IPS DF 4.7 (cell line): ENCODE measurements around the gene KLHL28.

ENCODE experiments used
- DNase-seq: peaks from one replicate; pipeline ENCODE4 v3.0.0-alpha.2; 2013; ENCODE audit warnings: low spot score; ENCODE audit errors: extremely low read depth

Gene KLHL28

GRCh38 chr14:44961151-44961553 lies 595 bp downstream of the KLHL28 start:
- no peak for DNase-seq

- DNase-seq = no peak
These were observed 1.1 kb downstream of the KLHL28 start for GRCh38 chr14:44960646-44961045.

GRCh38 chr14:44960146-44960545 lies 1.6 kb downstream of the KLHL28 start:
- no peak for DNase-seq

GRCh38 chr14:44959538-44959937 lies 2.2 kb downstream of the KLHL28 start:
- no peak for DNase-seq

GRCh38 chr14:44956866-44957265 lies 4.9 kb downstream of the KLHL28 start:
- DNase-seq = no peak

- no peak for DNase-seq
These were observed 6.2 kb downstream of the KLHL28 start for GRCh38 chr14:44955528-44955927.

GRCh38 chr14:44954750-44955149 lies 7.0 kb downstream of the KLHL28 start:
- no peak for DNase-seq

- no peak for DNase-seq
These were observed 9.2 kb downstream of the KLHL28 start for GRCh38 chr14:44952391-44953110.

GRCh38 chr14:44951051-44951450 lies 10.7 kb downstream of the KLHL28 start:
- no peak for DNase-seq

GRCh38 chr14:44945264-44945663 lies 16.5 kb downstream of the KLHL28 start:
- DNase-seq = no peak

GRCh38 chr14:44944107-44944506 lies 17.6 kb downstream of the KLHL28 start:
- no peak for DNase-seq

- no peak for DNase-seq
These were observed 19.3 kb downstream of the KLHL28 start for GRCh38 chr14:44942436-44942835.

GRCh38 chr14:44941591-44941990 lies 20.2 kb downstream of the KLHL28 start:
- DNase-seq = no peak

- no peak for DNase-seq
These were observed 20.8 kb downstream of the KLHL28 start for GRCh38 chr14:44940944-44941343.

GRCh38 chr14:44940211-44940610 lies 21.5 kb downstream of the KLHL28 start:
- no peak for DNase-seq

- DNase-seq = no peak
These were observed 24.2 kb downstream of the KLHL28 start for GRCh38 chr14:44937547-44937946.

- no peak for DNase-seq
These were observed 26.6 kb downstream of the KLHL28 start for GRCh38 chr14:44935155-44935554.

- DNase-seq = no peak
These were observed 33.0 kb downstream of the KLHL28 start for GRCh38 chr14:44928793-44929192.

GRCh38 chr14:44914849-44915248 lies 46.9 kb downstream of the KLHL28 start:
- no peak for DNase-seq

GRCh38 chr14:44912041-44912869 lies 49.5 kb downstream of the KLHL28 start:
- no peak for DNase-seq

GRCh38 chr14:44910821-44911220 lies 50.9 kb downstream of the KLHL28 start:
- no peak for DNase-seq

- no peak for DNase-seq
These were observed 60.1 kb downstream of the KLHL28 start for GRCh38 chr14:44901696-44902095.

- DNase-seq = no peak
These were observed 63.2 kb downstream of the KLHL28 start for GRCh38 chr14:44898551-44898950.
